Purkinje cell (primary cell): Measurements from ENCODE around the gene TNKS1BP1. TPM values are rescaled to one million over a fixed set of nuclear protein-coding genes. Genes with fewer than 3 reads are reported as not detected.

Experiments used
- polyA plus RNA-seq: library from polyadenylated mRNA; unstranded; fragments of >200 nt; fragmentation: Nextera tagmentation; gene quantifications from 2 replicates; pipeline ENCODE4 v1.2.1, GENCODE V29; 2014

Gene TNKS1BP1
- 3.7 and 5.3 TPM in 2 replicates for polyA plus RNA-seq

GRCh38 chr11:57324886-57325734, at the start of gene TNKS1BP1:
TSS of gene TNKS1BP1 (minus strand) at chr11:57324952. CDS start at chr11:57321885, 3,067 bp downstream.

GRCh38 chr11:57338142-57338541, 13.4 kb upstream of the TNKS1BP1 start, which contains the start of gene P2RX3:
TSS of gene P2RX3 (plus strand) at chr11:57338352. CDS start at chr11:57338551, 199 bp downstream.

GRCh38 chr11:57335343-57336110, 10.8 kb upstream of the TNKS1BP1 start, which contains the start of gene SSRP1:
TSS of gene SSRP1 (minus strand) at chr11:57335892. CDS start at chr11:57335121, 771 bp downstream.

Other genes with a start within 250 kb of the TNKS1BP1 start
- 0.07 TPM in 1 of 2 replicates, not detected in the other for gene LRRC55, start 143.0 kb downstream of the TNKS1BP1 start, polyA plus RNA-seq
- gene APLNR, start 87.7 kb downstream of the TNKS1BP1 start, polyA plus RNA-seq: not detected in 2 replicates
- 24.9 and 28.2 TPM in 2 replicates for gene SSRP1, start 10.9 kb upstream of the TNKS1BP1 start, polyA plus RNA-seq
- not detected in 2 replicates for gene P2RX3, start 13.4 kb upstream of the TNKS1BP1 start, polyA plus RNA-seq
- gene PRG3, start 56.2 kb upstream of the TNKS1BP1 start, polyA plus RNA-seq: not detected in 2 replicates
- gene PRG2, start 65.7 kb upstream of the TNKS1BP1 start, polyA plus RNA-seq: not detected in 2 replicates
- gene SLC43A3, start 102.2 kb upstream of the TNKS1BP1 start, polyA plus RNA-seq: 1.1 and 3.0 TPM in 2 replicates
- 0.16 TPM in 1 of 2 replicates, not detected in the other for gene RTN4RL2, start 135.6 kb upstream of the TNKS1BP1 start, polyA plus RNA-seq
- gene SLC43A1, start 190.8 kb upstream of the TNKS1BP1 start, polyA plus RNA-seq: 0.16 and 1.1 TPM in 2 replicates
- 261 and 303 TPM in 2 replicates for gene TIMM10, start 205.8 kb upstream of the TNKS1BP1 start, polyA plus RNA-seq
- not detected in 2 replicates for gene SMTNL1, start 212.6 kb upstream of the TNKS1BP1 start, polyA plus RNA-seq
- gene UBE2L6, start 242.7 kb upstream of the TNKS1BP1 start, polyA plus RNA-seq: 19.2 and 28.4 TPM in 2 replicates